ENCODE data around the gene SLC9A9.

- TF ChIP-seq CTCF (IDR thresholded peaks at IDR 0.05; ENCODE audit: low read length) (no peak), EZH2 (optimal IDR thresholded peaks at IDR 0.05; ENCODE audit: low read depth, low read length) (no peak), EZH2phosphoT487 (IDR thresholded peaks at IDR 0.05; ENCODE audit: low read length) (no peak)
These were observed 49.5 kb upstream of the SLC9A9 start for GRCh38 chr3:143897576-143898295.
